ENCODE results near the gene RAB29.

The RAB29 gene

DNA sequence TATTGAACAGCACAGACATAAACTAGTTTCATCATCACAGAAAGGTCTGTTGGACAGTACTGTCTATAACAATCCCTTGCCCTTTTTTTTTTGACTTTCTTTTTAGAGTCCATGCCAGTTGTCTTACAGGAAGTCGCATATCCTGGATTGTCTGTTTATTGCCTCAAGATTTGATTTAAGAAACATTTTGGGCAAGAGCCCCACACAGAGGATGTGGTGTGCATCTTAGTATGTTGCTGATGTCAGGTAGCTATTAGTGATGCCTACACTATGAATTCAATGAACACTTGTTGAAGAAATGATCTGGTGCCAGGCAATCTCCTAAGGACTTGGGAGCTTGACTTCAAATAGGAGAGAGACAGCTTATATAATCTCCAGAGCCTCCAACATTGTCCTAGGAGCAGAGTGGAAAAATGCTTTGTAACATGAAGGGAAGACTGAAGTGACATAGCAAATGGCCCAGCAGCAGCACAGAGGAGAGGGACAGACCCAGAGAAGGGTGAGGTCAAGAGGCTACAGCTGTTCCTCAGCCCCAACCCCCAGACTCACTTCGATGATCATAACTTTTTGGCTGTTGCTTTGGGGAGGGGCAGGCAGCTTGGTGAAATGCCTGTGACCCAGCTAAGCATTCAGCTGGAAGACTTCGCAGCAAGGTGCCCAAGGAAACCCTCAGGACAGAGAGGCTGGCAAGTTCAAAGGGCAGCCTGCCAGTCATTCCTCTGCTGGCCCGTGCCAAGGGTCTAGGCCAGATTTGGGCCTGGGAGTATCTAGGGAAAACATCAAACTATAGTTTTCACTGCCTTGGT lies 7.5 kb upstream of the RAB29 start (continued):
- TF ChIP-seq, protein P1, sequence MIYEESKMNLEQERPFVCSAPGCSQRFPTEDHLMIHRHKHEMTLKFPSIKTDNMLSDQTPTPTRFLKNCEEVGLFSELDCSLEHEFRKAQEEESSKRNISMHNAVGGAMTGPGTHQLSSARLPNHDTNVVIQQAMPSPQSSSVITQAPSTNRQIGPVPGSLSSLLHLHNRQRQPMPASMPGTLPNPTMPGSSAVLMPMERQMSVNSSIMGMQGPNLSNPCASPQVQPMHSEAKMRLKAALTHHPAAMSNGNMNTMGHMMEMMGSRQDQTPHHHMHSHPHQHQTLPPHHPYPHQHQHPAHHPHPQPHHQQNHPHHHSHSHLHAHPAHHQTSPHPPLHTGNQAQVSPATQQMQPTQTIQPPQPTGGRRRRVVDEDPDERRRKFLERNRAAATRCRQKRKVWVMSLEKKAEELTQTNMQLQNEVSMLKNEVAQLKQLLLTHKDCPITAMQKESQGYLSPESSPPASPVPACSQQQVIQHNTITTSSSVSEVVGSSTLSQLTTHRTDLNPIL (CRISPR knock-in tag; IDR thresholded peaks at IDR 0.05; ENCODE audit: low read depth) = no peak
- TF ChIP-seq TOX (CRISPR knock-in tag; IDR thresholded peaks at IDR 0.05; ENCODE audit: borderline replicate concordance) = no peak

DNA sequence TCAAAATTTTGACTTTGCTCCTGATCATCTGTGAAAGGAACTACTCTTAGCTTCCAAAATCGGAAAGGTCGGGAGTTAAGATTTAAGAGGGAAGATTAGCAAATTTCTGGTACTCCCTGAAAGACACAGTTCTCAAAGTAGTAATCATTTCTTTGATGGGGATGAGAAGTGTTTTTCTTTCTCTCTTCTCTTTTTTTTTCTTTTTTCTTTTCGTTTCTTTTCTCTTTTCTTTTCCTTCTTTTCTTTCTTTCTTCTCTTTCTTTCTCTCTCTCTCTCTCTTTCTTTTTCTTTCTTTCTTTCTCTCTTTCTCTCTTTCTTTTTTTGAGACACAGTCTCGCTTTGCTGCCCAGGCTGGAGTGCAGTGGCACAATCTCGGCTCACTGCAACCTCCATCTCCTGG lies 5.1 kb upstream of the RAB29 start:
- ATAC-seq = no peak
- TF ChIP-seq, protein P2, sequence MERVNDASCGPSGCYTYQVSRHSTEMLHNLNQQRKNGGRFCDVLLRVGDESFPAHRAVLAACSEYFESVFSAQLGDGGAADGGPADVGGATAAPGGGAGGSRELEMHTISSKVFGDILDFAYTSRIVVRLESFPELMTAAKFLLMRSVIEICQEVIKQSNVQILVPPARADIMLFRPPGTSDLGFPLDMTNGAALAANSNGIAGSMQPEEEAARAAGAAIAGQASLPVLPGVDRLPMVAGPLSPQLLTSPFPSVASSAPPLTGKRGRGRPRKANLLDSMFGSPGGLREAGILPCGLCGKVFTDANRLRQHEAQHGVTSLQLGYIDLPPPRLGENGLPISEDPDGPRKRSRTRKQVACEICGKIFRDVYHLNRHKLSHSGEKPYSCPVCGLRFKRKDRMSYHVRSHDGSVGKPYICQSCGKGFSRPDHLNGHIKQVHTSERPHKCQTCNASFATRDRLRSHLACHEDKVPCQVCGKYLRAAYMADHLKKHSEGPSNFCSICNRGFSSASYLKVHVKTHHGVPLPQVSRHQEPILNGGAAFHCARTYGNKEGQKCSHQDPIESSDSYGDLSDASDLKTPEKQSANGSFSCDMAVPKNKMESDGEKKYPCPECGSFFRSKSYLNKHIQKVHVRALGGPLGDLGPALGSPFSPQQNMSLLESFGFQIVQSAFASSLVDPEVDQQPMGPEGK (CRISPR knock-in tag; IDR thresholded peaks at IDR 0.05; ENCODE audit: borderline replicate concordance) = no peak
- TF ChIP-seq ESRRG (CRISPR knock-in tag; IDR thresholded peaks at IDR 0.05) (no peak), ARNTL (CRISPR knock-in tag; IDR thresholded peaks at IDR 0.05; ENCODE audit: borderline replicate concordance, low read depth) (no peak), TOX (CRISPR knock-in tag; IDR thresholded peaks at IDR 0.05; ENCODE audit: borderline replicate concordance) (no peak), ZNF8 (CRISPR knock-in tag; IDR thresholded peaks at IDR 0.05) (no peak)

DNA sequence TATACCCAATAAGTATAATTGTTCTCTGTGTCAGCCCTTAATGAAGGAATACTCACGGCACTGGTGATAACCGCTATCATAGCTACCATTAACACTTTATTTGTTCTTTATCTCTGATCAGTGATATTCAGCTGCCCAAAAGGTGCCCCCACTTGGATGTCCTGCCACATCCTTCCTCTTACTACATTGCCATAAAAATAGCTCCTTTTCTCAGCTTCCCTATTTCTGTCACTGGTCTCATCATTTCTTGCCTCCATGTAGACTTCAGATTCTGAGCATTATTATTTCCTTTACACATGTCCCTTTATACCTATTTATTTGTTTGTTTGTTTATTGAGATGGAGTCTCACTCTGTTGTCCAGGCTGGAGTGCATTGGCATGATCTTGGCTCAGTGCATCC lies 2.7 kb upstream of the RAB29 start:
- ATAC-seq = no peak

DNA sequence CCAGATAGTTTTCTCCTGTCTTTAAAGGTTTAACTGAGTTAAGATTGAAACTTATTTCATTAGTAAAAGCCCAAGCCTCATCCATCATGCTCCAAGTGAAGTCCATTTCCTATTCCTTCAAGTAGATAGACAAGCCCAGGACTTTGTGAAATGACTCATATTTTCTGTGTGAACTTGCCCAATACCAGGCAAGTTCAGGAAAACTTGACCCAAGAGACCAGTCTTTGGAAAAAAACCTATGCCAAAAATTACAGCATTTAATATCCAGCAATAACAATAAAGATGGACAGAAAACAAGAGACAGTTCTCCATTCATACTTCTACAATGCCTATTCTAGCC lies 405 bp upstream of the RAB29 start:
- no peak; the same call in 1 of the 3 replicates for ATAC-seq
- TF ChIP-seq ZC3H10 (CRISPR knock-in tag; IDR thresholded peaks at IDR 0.05) (no peak), ZFP30 (CRISPR knock-in tag; IDR thresholded peaks at IDR 0.05) (no peak), ESRRG (CRISPR knock-in tag; IDR thresholded peaks at IDR 0.05) (no peak), ZNF565 (CRISPR knock-in tag; conservative IDR thresholded peaks at IDR 0.05; ENCODE audit: low read depth) (no peak), ISL1 (CRISPR knock-in tag; IDR thresholded peaks at IDR 0.05) (no peak), TOX (CRISPR knock-in tag; IDR thresholded peaks at IDR 0.05; ENCODE audit: borderline replicate concordance) (no peak), TCF4 (CRISPR knock-in tag; IDR thresholded peaks at IDR 0.05; ENCODE audit: borderline replicate concordance) (no peak), CSDC2 (CRISPR knock-in tag; IDR thresholded peaks at IDR 0.05) (no peak)
- TF ChIP-seq, protein P3, sequence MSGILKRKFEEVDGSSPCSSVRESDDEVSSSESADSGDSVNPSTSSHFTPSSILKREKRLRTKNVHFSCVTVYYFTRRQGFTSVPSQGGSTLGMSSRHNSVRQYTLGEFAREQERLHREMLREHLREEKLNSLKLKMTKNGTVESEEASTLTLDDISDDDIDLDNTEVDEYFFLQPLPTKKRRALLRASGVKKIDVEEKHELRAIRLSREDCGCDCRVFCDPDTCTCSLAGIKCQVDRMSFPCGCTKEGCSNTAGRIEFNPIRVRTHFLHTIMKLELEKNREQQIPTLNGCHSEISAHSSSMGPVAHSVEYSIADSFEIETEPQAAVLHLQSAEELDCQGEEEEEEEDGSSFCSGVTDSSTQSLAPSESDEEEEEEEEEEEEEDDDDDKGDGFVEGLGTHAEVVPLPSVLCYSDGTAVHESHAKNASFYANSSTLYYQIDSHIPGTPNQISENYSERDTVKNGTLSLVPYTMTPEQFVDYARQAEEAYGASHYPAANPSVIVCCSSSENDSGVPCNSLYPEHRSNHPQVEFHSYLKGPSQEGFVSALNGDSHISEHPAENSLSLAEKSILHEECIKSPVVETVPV (CRISPR knock-in tag; IDR thresholded peaks at IDR 0.05) = no peak
- TF ChIP-seq, protein P4, sequence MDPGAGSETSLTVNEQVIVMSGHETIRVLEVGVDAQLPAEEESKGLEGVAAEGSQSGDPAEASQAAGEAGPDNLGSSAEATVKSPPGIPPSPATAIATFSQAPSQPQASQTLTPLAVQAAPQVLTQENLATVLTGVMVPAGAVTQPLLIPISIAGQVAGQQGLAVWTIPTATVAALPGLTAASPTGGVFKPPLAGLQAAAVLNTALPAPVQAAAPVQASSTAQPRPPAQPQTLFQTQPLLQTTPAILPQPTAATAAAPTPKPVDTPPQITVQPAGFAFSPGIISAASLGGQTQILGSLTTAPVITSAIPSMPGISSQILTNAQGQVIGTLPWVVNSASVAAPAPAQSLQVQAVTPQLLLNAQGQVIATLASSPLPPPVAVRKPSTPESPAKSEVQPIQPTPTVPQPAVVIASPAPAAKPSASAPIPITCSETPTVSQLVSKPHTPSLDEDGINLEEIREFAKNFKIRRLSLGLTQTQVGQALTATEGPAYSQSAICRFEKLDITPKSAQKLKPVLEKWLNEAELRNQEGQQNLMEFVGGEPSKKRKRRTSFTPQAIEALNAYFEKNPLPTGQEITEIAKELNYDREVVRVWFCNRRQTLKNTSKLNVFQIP (CRISPR knock-in tag; IDR thresholded peaks at IDR 0.05; ENCODE audit: borderline replicate concordance, low read depth) = no peak

More for the DNA sequence above, 2.7 kb upstream of the RAB29 start:
- no peak for TF ChIP-seq ZNF70 (CRISPR knock-in tag; IDR thresholded peaks at IDR 0.05)
- no peak for TF ChIP-seq TOX (CRISPR knock-in tag; IDR thresholded peaks at IDR 0.05; ENCODE audit: borderline replicate concordance)
- TF ChIP-seq ISL1 (CRISPR knock-in tag; IDR thresholded peaks at IDR 0.05) = no peak
- no peak for TF ChIP-seq ZNF565 (CRISPR knock-in tag; conservative IDR thresholded peaks at IDR 0.05; ENCODE audit: low read depth)
- no peak for TF ChIP-seq GLIS3 (CRISPR knock-in tag; IDR thresholded peaks at IDR 0.05)
- TF ChIP-seq SNAI2 (CRISPR knock-in tag; IDR thresholded peaks at IDR 0.05) = no peak
- no peak for TF ChIP-seq RARB (CRISPR knock-in tag; IDR thresholded peaks at IDR 0.05)
- no peak for TF ChIP-seq BACH2 (CRISPR knock-in tag; IDR thresholded peaks at IDR 0.05; ENCODE audit: borderline replicate concordance)
- no peak for TF ChIP-seq PPARA (CRISPR knock-in tag; IDR thresholded peaks at IDR 0.05; ENCODE audit: borderline replicate concordance)
- TF ChIP-seq ARNTL (CRISPR knock-in tag; IDR thresholded peaks at IDR 0.05; ENCODE audit: borderline replicate concordance, low read depth) = no peak
- TF ChIP-seq ZFP30 (CRISPR knock-in tag; IDR thresholded peaks at IDR 0.05) = no peak
- TF ChIP-seq ESRRG (CRISPR knock-in tag; IDR thresholded peaks at IDR 0.05) = no peak
- TF ChIP-seq ZFP3 (CRISPR knock-in tag; IDR thresholded peaks at IDR 0.05) = no peak
- TF ChIP-seq, protein P1 (CRISPR knock-in tag; IDR thresholded peaks at IDR 0.05; ENCODE audit: low read depth) = no peak
- no peak for TF ChIP-seq TCF4 (CRISPR knock-in tag; IDR thresholded peaks at IDR 0.05; ENCODE audit: borderline replicate concordance)
- TF ChIP-seq, protein P2 (CRISPR knock-in tag; IDR thresholded peaks at IDR 0.05; ENCODE audit: borderline replicate concordance) = no peak
- no peak for TF ChIP-seq CSDC2 (CRISPR knock-in tag; IDR thresholded peaks at IDR 0.05)
- TF ChIP-seq, protein P5, sequence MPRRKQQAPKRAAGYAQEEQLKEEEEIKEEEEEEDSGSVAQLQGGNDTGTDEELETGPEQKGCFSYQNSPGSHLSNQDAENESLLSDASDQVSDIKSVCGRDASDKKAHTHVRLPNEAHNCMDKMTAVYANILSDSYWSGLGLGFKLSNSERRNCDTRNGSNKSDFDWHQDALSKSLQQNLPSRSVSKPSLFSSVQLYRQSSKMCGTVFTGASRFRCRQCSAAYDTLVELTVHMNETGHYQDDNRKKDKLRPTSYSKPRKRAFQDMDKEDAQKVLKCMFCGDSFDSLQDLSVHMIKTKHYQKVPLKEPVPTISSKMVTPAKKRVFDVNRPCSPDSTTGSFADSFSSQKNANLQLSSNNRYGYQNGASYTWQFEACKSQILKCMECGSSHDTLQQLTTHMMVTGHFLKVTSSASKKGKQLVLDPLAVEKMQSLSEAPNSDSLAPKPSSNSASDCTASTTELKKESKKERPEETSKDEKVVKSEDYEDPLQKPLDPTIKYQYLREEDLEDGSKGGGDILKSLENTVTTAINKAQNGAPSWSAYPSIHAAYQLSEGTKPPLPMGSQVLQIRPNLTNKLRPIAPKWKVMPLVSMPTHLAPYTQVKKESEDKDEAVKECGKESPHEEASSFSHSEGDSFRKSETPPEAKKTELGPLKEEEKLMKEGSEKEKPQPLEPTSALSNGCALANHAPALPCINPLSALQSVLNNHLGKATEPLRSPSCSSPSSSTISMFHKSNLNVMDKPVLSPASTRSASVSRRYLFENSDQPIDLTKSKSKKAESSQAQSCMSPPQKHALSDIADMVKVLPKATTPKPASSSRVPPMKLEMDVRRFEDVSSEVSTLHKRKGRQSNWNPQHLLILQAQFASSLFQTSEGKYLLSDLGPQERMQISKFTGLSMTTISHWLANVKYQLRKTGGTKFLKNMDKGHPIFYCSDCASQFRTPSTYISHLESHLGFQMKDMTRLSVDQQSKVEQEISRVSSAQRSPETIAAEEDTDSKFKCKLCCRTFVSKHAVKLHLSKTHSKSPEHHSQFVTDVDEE (CRISPR knock-in tag; IDR thresholded peaks at IDR 0.05) = no peak
